A549 treated with Hydrocortisone at 1 μM for 4 hours (cell line): ENCODE results near the gene DDX51. TPM values are rescaled to one million over a fixed set of nuclear protein-coding genes. Genes with fewer than 3 reads are reported as not detected.

Source experiments
- total RNA-seq: library from RNA; stranded (reverse); fragments of 200-300 nt; extraction: Qiagen RNA extraction; gene quantifications from 5 replicates; pipeline ENCODE4 v1.2.3, GENCODE V29; 2022

Gene DDX51
- total RNA-seq, result 22.8 to 27.6 TPM (median 26.5 TPM) in 5 replicates

DNA sequence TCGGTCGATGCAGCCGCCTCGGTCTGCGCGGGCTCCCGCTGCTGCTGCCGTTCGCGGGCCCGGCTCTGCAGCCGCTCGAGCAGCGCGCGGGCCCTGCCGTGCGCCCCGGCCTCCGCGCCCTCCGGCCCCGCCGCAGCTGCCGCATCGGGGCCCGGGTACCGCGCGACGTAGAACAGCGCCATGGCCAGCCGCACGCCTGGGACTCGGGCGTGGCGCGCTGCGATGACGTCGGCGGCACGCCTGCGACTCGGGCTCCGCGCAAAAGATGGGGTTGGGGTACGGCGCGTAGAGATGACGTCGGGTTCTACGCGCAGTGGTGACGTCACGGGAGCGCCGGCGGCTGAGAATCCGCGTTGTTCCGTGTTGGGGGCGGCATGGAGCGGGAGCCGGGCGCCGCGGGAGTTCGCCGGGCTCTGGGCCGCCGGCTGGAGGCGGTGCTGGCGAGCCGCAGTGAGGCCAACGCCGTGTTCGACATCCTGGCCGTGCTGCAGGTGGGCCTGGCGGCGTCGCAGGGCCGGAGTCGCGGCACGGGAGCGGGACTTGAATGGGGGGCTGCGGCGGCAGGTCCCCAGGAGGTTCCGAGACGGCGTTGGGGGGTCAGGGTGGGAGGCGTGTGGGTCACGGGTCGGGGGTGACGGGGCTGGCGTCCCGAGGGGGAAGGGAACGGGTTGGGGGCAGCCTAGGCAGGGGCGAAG is at the start of gene DDX51, which contains the start of gene NOC4L:
Gene DDX51, minus strand, starts transcription at position 205 of the 695 bp plus-strand sequence. Its CDS starts 23 bp downstream, at position 182.
Gene NOC4L, plus strand, starts transcription at position 343 of the 695 bp plus-strand sequence. Its CDS starts 32 bp downstream, at position 375.

Other genes starting within 250 kb of the DDX51 start
- 21.7 to 29.0 TPM (median 26.0 TPM) in 5 replicates for gene ULK1, start 249.7 kb downstream of the DDX51 start, total RNA-seq
- gene PUS1, start 215.0 kb downstream of the DDX51 start, total RNA-seq, result 54.6 to 79.9 TPM (median 68.0 TPM) in 5 replicates
- gene EP400, start 194.4 kb downstream of the DDX51 start, total RNA-seq, result 21.1 to 26.3 TPM (median 23.8 TPM) in 5 replicates
- gene NOC4L, start 138 bp upstream of the DDX51 start, total RNA-seq, result 39.9 to 59.5 TPM (median 55.2 TPM) in 5 replicates
- gene GALNT9, start 185.3 kb upstream of the DDX51 start, total RNA-seq, result 3.3 to 6.5 TPM (median 4.1 TPM) in 5 replicates